WTC11 (cell line): ENCODE measurements around the gene PSMD5. TPM values are rescaled to one million over a fixed set of nuclear protein-coding genes. Genes with fewer than 3 reads are reported as not detected.

Experiments used
- ATAC-seq: fragments of 200-7000 bp; cut with Tn5 transposase; 2 replicates; pipeline ENCODE4 v1.10.0; 2021; ENCODE audit warnings: mild to moderate bottlenecking, moderate library complexity
- CTCF ChIA-PET: fragments of 300-600 bp; sonication (Branson Sonifier 250); formaldehyde crosslinking; loops from one replicate; lab custom pipeline; 2021; ENCODE audit warnings: antibody characterized with exemption; lab: Charles Lee
- POLR2A ChIA-PET: fragments of 350-600 bp; sonication (Branson Sonifier 250); formaldehyde crosslinking; loops from one replicate; lab custom pipeline; 2021; ENCODE audit warnings: antibody characterized with exemption; lab: Charles Lee
- DNase-seq: peaks from one replicate; pipeline ENCODE4 v3.0.0; 2021; ENCODE audit warnings: low spot score
- H3K27ac Mint-ChIP-seq: 2 replicates; pipeline ENCODE4 v1.8.0; 2021; ENCODE audit warnings: mixed read lengths
- H3K27me3 Mint-ChIP-seq: 2 replicates; pipeline ENCODE4 v1.8.0; 2021; ENCODE audit warnings: low read depth, mild to moderate bottlenecking, moderate library complexity, mixed read lengths
- H3K36me3 Mint-ChIP-seq: 2 replicates; pipeline ENCODE4 v1.8.0; 2021; ENCODE audit warnings: mixed read lengths
- H3K4me1 Mint-ChIP-seq: 2 replicates; pipeline ENCODE4 v1.8.0; 2022; ENCODE audit warnings: mixed read lengths
- H3K4me3 Mint-ChIP-seq: 2 replicates; pipeline ENCODE4 v1.8.0; 2021; ENCODE audit warnings: mild to moderate bottlenecking, moderate library complexity, mixed read lengths
- H3K9me3 Mint-ChIP-seq: 2 replicates; pipeline ENCODE4 v1.8.0; 2021; ENCODE audit warnings: mixed read lengths
- CBFB ChIP-seq: sonication (generic); formaldehyde crosslinking; IDR thresholded peaks from 2 replicates; pipeline ENCODE4 v1.8.1; 2022; ENCODE audit warnings: mild to moderate bottlenecking, low read depth, missing genetic modification reagents
- CREB1 ChIP-seq: sonication (generic); formaldehyde crosslinking; IDR thresholded peaks from 2 replicates; pipeline ENCODE4 v1.8.0; 2023; ENCODE audit warnings: mild to moderate bottlenecking, missing genetic modification reagents
- ESRRA ChIP-seq: sonication (generic); formaldehyde crosslinking; IDR thresholded peaks from 2 replicates; pipeline ENCODE4 v1.8.1; 2022; ENCODE audit warnings: mild to moderate bottlenecking, missing genetic modification reagents, borderline replicate concordance
- GRHL2 ChIP-seq: fragments of 250-450 bp; sonication (Bioruptor Pico); IDR thresholded peaks from 2 replicates; pipeline ENCODE4 v1.8.0; 2022; ENCODE audit warnings: mild to moderate bottlenecking, moderate library complexity; ENCODE audit not compliant: insufficient replicate concordance, severe bottlenecking
- HMGA2 ChIP-seq: fragments of 250-450 bp; sonication (Bioruptor Pico); IDR thresholded peaks from 2 replicates; pipeline ENCODE4 v1.4.0; 2021; ENCODE audit warnings: mild to moderate bottlenecking, moderate library complexity
- IRF2 ChIP-seq: sonication (generic); formaldehyde crosslinking; IDR thresholded peaks from 2 replicates; pipeline ENCODE4 v1.8.0; 2022; ENCODE audit warnings: low read depth, missing genetic modification reagents, borderline replicate concordance
- ZNF317 ChIP-seq: sonication (generic); formaldehyde crosslinking; IDR thresholded peaks from 2 replicates; pipeline ENCODE4 v1.8.1; 2023; ENCODE audit warnings: low read depth, mild to moderate bottlenecking, moderate library complexity, missing genetic modification reagents, borderline replicate concordance
- ZNF396 ChIP-seq: fragments of 250-450 bp; sonication (Bioruptor Pico); IDR thresholded peaks from 2 replicates; pipeline ENCODE4 v1.8.0; 2021; ENCODE audit warnings: mild to moderate bottlenecking, moderate library complexity, borderline replicate concordance
- ZNF416 ChIP-seq: fragments of 250-450 bp; sonication (Bioruptor Pico); IDR thresholded peaks from 2 replicates; pipeline ENCODE4 v1.9.0; 2021; ENCODE audit warnings: mild to moderate bottlenecking, inconsistent platforms
- ZNF423 ChIP-seq: fragments of 250-450 bp; sonication (Bioruptor Pico); IDR thresholded peaks from 2 replicates; pipeline ENCODE4 v2.1.2; 2022; ENCODE audit warnings: mild to moderate bottlenecking, moderate library complexity
- ZNF671 ChIP-seq: fragments of 250-450 bp; sonication (Bioruptor Pico); IDR thresholded peaks from 2 replicates; pipeline ENCODE4 v1.8.0; 2021; ENCODE audit warnings: mild to moderate bottlenecking
- total RNA-seq: library from RNA; stranded (reverse); gene quantifications from 3 replicates; pipeline ENCODE4 v1.2.3, GENCODE V29; 2021
- TF ChIP-seq, protein P1 (sequence below): sonication (generic); formaldehyde crosslinking; IDR thresholded peaks from 2 replicates; pipeline ENCODE4 v1.8.1; 2023; ENCODE audit warnings: mild to moderate bottlenecking, missing genetic modification reagents, borderline replicate concordance
- TF ChIP-seq, protein P2 (sequence below): sonication (generic); formaldehyde crosslinking; IDR thresholded peaks from 2 replicates; pipeline ENCODE4 v1.8.1; 2022; ENCODE audit warnings: missing genetic modification reagents, borderline replicate concordance
- TF ChIP-seq, protein P3 (sequence below): fragments of 250-450 bp; sonication (Bioruptor Pico); IDR thresholded peaks from 2 replicates; pipeline ENCODE4 v1.9.0; 2021; ENCODE audit warnings: mild to moderate bottlenecking, borderline replicate concordance
- TF ChIP-seq, protein P4 (sequence below): sonication (generic); formaldehyde crosslinking; IDR thresholded peaks from 2 replicates; pipeline ENCODE4 v1.8.1; 2022; ENCODE audit warnings: low read depth, mild to moderate bottlenecking, moderate library complexity, missing genetic modification reagents, borderline replicate concordance
- TF ChIP-seq, protein P5 (sequence below): sonication (generic); formaldehyde crosslinking; IDR thresholded peaks from 2 replicates; pipeline ENCODE4 v1.8.1; 2023; ENCODE audit warnings: mild to moderate bottlenecking, missing genetic modification reagents, moderate library complexity
- TF ChIP-seq, protein P6 (sequence below): sonication (generic); formaldehyde crosslinking; IDR thresholded peaks from 2 replicates; pipeline ENCODE4 v1.8.0; 2023; ENCODE audit warnings: missing genetic modification reagents
- TF ChIP-seq, protein P7 (sequence below): sonication (generic); formaldehyde crosslinking; IDR thresholded peaks from 2 replicates; pipeline ENCODE4 v1.8.1; 2023; ENCODE audit warnings: mild to moderate bottlenecking, missing genetic modification reagents, moderate library complexity
- TF ChIP-seq, protein P8 (sequence below): sonication (generic); formaldehyde crosslinking; conservative IDR thresholded peaks from 2 replicates; pipeline ENCODE4 v1.8.1; 2023; ENCODE audit warnings: mild to moderate bottlenecking, low read depth, missing genetic modification reagents, moderate library complexity

Gene PSMD5
- total RNA-seq, 1 experiment from 2014 or later = 61.1 TPM

DNA sequence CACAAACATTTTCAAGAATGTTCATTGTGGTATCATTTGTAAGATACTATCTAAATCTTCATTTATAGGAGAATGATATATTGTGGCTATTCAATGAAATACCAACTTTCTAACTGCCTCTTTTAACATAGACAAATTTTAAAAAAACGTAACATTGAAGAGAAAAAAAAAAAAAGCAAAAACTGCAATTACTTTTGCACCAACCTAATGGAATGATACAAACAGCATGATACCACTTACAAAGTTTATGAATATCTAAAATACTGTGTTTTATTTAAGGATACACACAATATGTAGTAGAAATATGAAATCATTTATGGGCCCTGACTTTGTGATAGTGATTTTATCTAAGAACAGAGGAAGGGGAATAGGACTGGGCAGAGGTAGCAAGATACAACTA is 24.1 kb downstream of the PSMD5 start (continued):
- TF ChIP-seq, protein P1, sequence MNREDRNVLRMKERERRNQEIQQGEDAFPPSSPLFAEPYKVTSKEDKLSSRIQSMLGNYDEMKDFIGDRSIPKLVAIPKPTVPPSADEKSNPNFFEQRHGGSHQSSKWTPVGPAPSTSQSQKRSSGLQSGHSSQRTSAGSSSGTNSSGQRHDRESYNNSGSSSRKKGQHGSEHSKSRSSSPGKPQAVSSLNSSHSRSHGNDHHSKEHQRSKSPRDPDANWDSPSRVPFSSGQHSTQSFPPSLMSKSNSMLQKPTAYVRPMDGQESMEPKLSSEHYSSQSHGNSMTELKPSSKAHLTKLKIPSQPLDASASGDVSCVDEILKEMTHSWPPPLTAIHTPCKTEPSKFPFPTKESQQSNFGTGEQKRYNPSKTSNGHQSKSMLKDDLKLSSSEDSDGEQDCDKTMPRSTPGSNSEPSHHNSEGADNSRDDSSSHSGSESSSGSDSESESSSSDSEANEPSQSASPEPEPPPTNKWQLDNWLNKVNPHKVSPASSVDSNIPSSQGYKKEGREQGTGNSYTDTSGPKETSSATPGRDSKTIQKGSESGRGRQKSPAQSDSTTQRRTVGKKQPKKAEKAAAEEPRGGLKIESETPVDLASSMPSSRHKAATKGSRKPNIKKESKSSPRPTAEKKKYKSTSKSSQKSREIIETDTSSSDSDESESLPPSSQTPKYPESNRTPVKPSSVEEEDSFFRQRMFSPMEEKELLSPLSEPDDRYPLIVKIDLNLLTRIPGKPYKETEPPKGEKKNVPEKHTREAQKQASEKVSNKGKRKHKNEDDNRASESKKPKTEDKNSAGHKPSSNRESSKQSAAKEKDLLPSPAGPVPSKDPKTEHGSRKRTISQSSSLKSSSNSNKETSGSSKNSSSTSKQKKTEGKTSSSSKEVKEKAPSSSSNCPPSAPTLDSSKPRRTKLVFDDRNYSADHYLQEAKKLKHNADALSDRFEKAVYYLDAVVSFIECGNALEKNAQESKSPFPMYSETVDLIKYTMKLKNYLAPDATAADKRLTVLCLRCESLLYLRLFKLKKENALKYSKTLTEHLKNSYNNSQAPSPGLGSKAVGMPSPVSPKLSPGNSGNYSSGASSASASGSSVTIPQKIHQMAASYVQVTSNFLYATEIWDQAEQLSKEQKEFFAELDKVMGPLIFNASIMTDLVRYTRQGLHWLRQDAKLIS (CRISPR knock-in tag) = no peak
- TF ChIP-seq CBFB (no peak), ZNF671 (CRISPR knock-in tag) (no peak)
- TF ChIP-seq, protein P2, sequence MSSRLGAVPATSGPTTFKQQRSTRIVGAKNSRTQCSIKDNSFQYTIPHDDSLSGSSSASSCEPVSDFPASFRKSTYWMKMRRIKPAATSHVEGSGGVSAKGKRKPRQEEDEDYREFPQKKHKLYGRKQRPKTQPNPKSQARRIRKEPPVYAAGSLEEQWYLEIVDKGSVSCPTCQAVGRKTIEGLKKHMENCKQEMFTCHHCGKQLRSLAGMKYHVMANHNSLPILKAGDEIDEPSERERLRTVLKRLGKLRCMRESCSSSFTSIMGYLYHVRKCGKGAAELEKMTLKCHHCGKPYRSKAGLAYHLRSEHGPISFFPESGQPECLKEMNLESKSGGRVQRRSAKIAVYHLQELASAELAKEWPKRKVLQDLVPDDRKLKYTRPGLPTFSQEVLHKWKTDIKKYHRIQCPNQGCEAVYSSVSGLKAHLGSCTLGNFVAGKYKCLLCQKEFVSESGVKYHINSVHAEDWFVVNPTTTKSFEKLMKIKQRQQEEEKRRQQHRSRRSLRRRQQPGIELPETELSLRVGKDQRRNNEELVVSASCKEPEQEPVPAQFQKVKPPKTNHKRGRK (CRISPR knock-in tag) = no peak
- TF ChIP-seq, protein P3, sequence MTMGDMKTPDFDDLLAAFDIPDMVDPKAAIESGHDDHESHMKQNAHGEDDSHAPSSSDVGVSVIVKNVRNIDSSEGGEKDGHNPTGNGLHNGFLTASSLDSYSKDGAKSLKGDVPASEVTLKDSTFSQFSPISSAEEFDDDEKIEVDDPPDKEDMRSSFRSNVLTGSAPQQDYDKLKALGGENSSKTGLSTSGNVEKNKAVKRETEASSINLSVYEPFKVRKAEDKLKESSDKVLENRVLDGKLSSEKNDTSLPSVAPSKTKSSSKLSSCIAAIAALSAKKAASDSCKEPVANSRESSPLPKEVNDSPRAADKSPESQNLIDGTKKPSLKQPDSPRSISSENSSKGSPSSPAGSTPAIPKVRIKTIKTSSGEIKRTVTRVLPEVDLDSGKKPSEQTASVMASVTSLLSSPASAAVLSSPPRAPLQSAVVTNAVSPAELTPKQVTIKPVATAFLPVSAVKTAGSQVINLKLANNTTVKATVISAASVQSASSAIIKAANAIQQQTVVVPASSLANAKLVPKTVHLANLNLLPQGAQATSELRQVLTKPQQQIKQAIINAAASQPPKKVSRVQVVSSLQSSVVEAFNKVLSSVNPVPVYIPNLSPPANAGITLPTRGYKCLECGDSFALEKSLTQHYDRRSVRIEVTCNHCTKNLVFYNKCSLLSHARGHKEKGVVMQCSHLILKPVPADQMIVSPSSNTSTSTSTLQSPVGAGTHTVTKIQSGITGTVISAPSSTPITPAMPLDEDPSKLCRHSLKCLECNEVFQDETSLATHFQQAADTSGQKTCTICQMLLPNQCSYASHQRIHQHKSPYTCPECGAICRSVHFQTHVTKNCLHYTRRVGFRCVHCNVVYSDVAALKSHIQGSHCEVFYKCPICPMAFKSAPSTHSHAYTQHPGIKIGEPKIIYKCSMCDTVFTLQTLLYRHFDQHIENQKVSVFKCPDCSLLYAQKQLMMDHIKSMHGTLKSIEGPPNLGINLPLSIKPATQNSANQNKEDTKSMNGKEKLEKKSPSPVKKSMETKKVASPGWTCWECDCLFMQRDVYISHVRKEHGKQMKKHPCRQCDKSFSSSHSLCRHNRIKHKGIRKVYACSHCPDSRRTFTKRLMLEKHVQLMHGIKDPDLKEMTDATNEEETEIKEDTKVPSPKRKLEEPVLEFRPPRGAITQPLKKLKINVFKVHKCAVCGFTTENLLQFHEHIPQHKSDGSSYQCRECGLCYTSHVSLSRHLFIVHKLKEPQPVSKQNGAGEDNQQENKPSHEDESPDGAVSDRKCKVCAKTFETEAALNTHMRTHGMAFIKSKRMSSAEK = no peak

DNA sequence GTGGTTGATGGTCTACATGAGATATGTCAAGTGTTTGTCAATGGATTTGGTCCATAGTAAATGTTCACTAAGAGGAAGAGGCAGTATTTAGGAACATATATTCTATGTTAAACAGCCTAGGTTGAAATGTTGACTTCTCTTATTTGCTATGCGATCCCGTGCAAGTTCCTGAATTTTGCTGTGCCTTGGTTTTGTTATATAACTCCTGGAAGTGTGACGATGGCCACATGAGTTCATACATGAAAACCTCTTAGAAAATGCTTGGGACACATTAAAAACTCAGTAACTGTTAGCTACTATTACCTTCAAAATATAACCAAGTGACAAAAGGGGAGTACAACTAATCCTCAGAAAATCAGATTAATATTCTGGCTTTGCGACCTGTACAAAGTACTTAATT is 27.6 kb downstream of the PSMD5 start:
- Mint-ChIP-seq H3K36me3 (peaks cover 32% of the 10 kb centered on the region), H3K9me3 (peaks cover 11% of the 10 kb centered on the region)
- DNase-seq = no peak

More for the DNA sequence above, 27.6 kb downstream of the PSMD5 start:
- ChIA-PET POLR2A (no interaction called here), CTCF (no interaction called here)
- TF ChIP-seq IRF2 (no peak), ZNF396 (CRISPR knock-in tag) (no peak), ZNF317 (CRISPR knock-in tag) (no peak), HMGA2 (CRISPR knock-in tag) (no peak), ZNF423 (CRISPR knock-in tag) (no peak), CREB1 (CRISPR knock-in tag) (no peak), ZNF416 (CRISPR knock-in tag) (no peak), ESRRA (CRISPR knock-in tag) (no peak), GRHL2 (CRISPR knock-in tag) (no peak)
- TF ChIP-seq, protein P4, sequence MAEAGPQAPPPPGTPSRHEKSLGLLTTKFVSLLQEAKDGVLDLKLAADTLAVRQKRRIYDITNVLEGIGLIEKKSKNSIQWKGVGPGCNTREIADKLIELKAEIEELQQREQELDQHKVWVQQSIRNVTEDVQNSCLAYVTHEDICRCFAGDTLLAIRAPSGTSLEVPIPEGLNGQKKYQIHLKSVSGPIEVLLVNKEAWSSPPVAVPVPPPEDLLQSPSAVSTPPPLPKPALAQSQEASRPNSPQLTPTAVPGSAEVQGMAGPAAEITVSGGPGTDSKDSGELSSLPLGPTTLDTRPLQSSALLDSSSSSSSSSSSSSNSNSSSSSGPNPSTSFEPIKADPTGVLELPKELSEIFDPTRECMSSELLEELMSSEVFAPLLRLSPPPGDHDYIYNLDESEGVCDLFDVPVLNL (CRISPR knock-in tag) = no peak
- TF ChIP-seq, protein P5, sequence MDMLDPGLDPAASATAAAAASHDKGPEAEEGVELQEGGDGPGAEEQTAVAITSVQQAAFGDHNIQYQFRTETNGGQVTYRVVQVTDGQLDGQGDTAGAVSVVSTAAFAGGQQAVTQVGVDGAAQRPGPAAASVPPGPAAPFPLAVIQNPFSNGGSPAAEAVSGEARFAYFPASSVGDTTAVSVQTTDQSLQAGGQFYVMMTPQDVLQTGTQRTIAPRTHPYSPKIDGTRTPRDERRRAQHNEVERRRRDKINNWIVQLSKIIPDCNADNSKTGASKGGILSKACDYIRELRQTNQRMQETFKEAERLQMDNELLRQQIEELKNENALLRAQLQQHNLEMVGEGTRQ (CRISPR knock-in tag) = no peak
- TF ChIP-seq, protein P6, sequence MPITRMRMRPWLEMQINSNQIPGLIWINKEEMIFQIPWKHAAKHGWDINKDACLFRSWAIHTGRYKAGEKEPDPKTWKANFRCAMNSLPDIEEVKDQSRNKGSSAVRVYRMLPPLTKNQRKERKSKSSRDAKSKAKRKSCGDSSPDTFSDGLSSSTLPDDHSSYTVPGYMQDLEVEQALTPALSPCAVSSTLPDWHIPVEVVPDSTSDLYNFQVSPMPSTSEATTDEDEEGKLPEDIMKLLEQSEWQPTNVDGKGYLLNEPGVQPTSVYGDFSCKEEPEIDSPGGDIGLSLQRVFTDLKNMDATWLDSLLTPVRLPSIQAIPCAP = no peak
- TF ChIP-seq, protein P7, sequence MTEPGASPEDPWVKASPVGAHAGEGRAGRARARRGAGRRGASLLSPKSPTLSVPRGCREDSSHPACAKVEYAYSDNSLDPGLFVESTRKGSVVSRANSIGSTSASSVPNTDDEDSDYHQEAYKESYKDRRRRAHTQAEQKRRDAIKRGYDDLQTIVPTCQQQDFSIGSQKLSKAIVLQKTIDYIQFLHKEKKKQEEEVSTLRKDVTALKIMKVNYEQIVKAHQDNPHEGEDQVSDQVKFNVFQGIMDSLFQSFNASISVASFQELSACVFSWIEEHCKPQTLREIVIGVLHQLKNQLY (CRISPR knock-in tag) = no peak
- TF ChIP-seq, protein P8, sequence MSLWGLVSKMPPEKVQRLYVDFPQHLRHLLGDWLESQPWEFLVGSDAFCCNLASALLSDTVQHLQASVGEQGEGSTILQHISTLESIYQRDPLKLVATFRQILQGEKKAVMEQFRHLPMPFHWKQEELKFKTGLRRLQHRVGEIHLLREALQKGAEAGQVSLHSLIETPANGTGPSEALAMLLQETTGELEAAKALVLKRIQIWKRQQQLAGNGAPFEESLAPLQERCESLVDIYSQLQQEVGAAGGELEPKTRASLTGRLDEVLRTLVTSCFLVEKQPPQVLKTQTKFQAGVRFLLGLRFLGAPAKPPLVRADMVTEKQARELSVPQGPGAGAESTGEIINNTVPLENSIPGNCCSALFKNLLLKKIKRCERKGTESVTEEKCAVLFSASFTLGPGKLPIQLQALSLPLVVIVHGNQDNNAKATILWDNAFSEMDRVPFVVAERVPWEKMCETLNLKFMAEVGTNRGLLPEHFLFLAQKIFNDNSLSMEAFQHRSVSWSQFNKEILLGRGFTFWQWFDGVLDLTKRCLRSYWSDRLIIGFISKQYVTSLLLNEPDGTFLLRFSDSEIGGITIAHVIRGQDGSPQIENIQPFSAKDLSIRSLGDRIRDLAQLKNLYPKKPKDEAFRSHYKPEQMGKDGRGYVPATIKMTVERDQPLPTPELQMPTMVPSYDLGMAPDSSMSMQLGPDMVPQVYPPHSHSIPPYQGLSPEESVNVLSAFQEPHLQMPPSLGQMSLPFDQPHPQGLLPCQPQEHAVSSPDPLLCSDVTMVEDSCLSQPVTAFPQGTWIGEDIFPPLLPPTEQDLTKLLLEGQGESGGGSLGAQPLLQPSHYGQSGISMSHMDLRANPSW = no peak
- ATAC-seq = no peak
- Mint-ChIP-seq H3K27ac (no peak overlapping the region), H3K4me1 (no peaks in the 10 kb centered on the region), H3K27me3 (no peaks in the 10 kb centered on the region), H3K4me3 (no peak overlapping the region)
